GM06990 (cell line): Measurements from ENCODE around the gene SARS2.

Source experiments
- DNase-seq: peaks from one replicate; pipeline ENCODE4 v3.0.0-alpha.2; 2011; ENCODE audit not compliant: insufficient read length; ENCODE audit errors: extremely low read depth
- H3K27me3 ChIP-seq: replicated peaks from 2 replicates; pipeline ENCODE4 v1.6.0; 2011; ENCODE audit warnings: low read length; ENCODE audit not compliant: control insufficient read depth, insufficient read depth
- H3K36me3 ChIP-seq: 2 replicates; pipeline ENCODE4 v1.5.1; 2011; ENCODE audit warnings: low read length; ENCODE audit not compliant: control insufficient read depth, insufficient read depth
- H3K4me3 ChIP-seq: replicated peaks from 2 replicates; pipeline ENCODE4 v1.5.1; 2011; ENCODE audit warnings: low read depth, mild to moderate bottlenecking, control low read depth, low read length
- CTCF ChIP-seq: IDR thresholded peaks from 2 replicates; pipeline ENCODE4 v1.5.1; 2011; ENCODE audit warnings: low read length, control low read depth, mild to moderate bottlenecking, inconsistent platforms; ENCODE audit not compliant: insufficient read depth, poor library complexity, severe bottlenecking

SARS2 gene

GRCh38 chr19:38904581-38905539, 25.7 kb downstream of the SARS2 start:
- H3K36me3 ChIP-seq, result peaks cover 9% of the 10 kb centered on the region
- no peak for DNase-seq
- no peak overlapping the region for H3K4me3 ChIP-seq
- H3K27me3 ChIP-seq, result no peaks in the 10 kb centered on the region
- TF ChIP-seq CTCF, result no peak

GRCh38 chr19:38901683-38902082, 28.9 kb downstream of the SARS2 start:
- Histone ChIP-seq H3K27me3 (no peaks in the 10 kb centered on the region), H3K4me3 (no peak overlapping the region), H3K36me3 (peaks cover 2% of the 10 kb centered on the region)
- DNase-seq, result no peak
- TF ChIP-seq CTCF, result no peak

- no peak for DNase-seq
- no peak for TF ChIP-seq CTCF
- Histone ChIP-seq H3K36me3 (no peaks in the 10 kb centered on the region), H3K4me3 (peak overlapping the region; percentile 74), H3K27me3 (no peaks in the 10 kb centered on the region)
Observed at GRCh38 chr19:38900743-38901190, 29.8 kb downstream of the SARS2 start.

GRCh38 chr19:38900202-38900629, 30.3 kb downstream of the SARS2 start:
- no peak for DNase-seq
- no peak for TF ChIP-seq CTCF

GRCh38 chr19:38899447-38900201, 30.9 kb downstream of the SARS2 start, which contains the start of the genes NFKBIB and SIRT2:
Gene NFKBIB (plus strand): TSS chr19:38899969. CDS start chr19:38900033, 64 bp downstream.
Gene SIRT2 (minus strand): TSS chr19:38899618. CDS start chr19:38899521, 97 bp downstream.
- TF ChIP-seq CTCF, result no peak
- Histone ChIP-seq H3K4me3 (peak within 1 kb of the TSS; percentile 77), H3K27me3 (no peaks in the 10 kb centered on the region), H3K36me3 (no peaks in the 10 kb centered on the region)
- peak; percentile 96 for DNase-seq

More at GRCh38 chr19:38900202-38900629, 30.3 kb downstream of the SARS2 start:
- Histone ChIP-seq H3K36me3 (no peaks in the 10 kb centered on the region), H3K27me3 (no peaks in the 10 kb centered on the region), H3K4me3 (peak overlapping the region; percentile 74)
